T-helper 1 cell (primary cell): ENCODE measurements around the gene PSMG4.

Source experiments
- DNase-seq, 5 donors: peaks; one replicate each; pipeline ENCODE4 v3.0.0-alpha.2; 2012 to 2020

Gene PSMG4

GRCh38 chr6:3277851-3278416 lies 19.2 kb downstream of the PSMG4 start:
- no peak for DNase-seq

DNA sequence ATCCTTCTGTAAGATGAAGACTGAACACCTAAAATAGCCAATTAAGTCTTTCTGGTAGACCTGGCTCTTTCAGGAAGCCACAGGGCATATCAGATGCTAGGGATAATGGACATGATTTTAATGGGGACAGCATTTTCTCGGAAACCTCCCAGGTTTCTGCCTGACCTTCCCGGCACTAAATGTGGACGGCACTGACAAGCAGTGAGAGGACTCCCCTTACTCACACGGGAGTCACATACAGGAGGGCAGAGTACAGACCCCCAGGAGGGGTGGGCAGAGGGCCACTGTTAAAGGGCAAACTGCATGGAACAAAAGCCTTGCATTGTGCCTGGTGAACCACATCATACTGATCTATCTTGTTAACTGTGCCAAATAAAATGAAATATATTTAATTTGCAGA lies 19.9 kb downstream of the PSMG4 start:
- DNase-seq, result no peak

DNA sequence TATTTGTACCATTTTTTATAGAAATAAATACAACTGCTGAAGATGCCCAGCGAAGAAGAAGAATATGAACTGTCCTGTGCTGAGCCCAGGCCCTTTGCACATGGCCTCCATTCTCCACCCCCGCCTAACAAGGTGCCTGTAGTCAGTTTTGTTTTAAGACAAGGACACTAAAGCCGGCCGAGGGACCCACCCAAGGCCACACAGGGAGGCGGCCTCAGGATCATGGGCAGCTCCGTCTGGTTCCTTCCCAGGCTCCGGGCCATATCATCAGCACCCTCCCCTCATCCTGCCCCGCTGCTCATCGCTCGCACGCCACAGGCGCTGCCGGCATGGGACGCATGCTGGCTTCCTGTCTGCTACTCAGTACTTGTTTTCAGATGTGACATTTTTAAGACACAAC lies 21.3 kb downstream of the PSMG4 start:
- DNase-seq, result no peak

- no peak for DNase-seq
These were observed 22.2 kb downstream of the PSMG4 start for GRCh38 chr6:3280866-3281465.

DNA sequence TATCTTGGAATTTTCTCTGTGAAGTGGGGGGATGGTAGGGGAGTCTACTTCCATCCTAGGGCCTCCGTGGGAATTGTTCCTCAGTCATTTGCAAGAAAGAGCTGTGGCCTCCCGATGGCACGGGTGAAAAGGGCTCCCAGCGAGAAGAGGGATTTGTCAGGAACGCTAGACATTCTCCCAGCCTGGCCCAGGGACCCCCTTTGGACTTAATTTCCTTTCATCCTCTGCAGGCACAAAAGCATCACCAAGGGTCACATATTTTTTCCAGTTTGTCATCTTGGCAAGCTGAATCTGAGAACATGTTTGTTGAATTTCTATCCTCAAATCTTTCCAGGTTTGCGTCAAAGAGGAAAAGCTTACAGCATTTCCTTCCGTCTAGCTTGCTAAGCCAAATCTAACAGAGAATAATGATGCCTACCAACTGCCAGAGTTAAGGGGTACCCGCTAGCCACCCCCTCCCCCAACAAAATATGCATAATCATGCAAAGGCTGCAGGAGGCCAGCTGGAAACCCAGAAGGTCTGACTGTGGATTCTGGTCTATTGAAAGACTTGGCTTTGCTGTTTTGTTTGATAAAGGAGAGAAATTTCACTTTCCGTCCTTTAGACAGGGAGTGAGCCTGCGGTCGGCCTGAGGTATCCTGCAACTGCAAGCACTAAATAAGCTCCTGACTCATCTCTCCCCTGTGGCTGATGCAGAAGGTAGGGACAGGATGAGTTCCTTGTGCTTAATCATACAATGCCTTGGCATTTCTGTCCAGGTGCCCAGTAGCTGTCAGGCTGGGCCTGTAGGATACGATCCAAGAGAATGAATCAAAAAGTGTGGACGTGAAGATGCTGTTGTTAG lies 23.1 kb downstream of the PSMG4 start:
- DNase-seq, result no peak

GRCh38 chr6:3282476-3283236 lies 23.9 kb downstream of the PSMG4 start:
- no peak for DNase-seq

DNA sequence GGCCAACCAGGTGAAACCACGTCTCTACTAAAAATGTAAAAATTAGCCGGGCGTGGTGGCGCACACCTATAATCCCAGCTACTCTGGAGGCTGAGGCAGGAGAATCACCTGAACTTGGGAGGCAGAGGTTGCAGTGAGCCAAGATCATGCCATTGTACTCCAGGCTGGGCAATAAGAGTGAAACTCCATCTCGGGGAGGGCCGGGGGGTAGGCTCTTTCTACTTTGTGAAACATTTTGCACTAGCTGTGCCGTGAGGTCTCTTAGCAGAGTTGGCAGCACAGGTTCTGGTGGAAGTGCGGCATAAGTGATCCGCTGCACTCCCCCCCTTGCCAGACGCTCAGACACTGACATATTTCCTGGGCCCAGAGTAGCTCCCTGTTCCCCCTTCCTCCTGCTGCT lies 24.5 kb downstream of the PSMG4 start:
- no peak for DNase-seq

DNA sequence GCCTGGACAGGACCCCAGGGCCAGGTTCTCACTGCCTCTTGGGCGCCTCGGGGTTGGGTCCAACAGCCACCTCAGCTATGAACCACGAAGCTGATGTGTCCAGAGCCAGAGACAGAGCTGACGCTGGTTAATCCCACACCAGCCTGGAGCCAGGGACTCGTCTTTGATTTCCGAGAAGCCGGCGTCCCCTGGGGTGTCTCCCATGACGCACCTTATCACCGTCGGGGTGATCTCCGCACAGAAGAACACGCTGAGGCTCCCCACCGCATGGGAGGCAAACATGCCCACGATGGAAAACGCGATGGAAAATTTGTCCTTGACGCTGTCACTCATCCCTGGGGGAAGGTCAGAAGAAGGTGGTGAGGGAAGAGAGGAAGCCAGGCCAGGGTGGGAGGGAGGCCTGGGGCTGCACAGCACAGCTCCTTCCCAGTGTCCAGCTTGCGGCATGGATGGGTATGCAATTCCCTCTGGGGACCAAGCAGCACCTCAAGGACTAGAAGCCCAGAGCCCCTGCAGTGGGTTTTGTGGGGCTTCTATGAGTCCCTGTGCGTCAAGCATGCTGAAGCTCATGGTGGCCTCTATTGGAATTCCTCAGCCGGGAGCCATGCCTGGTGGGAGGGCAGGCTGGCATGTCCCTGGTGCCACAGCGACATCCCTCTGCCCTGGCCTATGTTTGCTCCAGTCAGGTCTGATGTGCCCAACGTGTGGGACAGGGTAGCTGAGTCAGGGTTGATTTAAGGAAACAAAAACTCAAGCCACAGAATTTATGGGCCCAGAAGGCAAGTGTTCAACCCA lies 25.1 kb downstream of the PSMG4 start:
- DNase-seq, result no peak

DNA sequence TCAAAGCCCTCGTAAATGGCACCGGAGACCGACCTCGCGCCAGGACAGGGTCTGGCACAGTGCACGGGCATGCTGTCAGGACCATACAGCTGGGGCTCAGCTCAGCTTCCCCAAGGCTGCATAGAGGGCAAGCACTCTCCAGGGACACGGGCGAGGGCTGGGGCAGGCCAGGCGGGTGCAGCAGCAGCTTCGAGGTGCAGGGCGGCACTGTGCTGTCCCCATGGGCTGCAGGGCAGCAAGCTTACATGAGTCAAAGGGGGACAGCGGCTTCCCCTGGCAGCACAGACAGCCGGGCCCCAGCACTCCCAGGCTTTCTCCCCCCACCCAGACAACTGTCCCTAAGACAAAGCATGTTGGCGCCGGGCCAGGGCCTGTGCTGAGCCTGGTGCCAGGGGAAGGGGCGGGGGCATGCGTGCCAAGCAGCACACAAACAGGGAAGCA lies 25.7 kb downstream of the PSMG4 start:
- no peak for DNase-seq

DNA sequence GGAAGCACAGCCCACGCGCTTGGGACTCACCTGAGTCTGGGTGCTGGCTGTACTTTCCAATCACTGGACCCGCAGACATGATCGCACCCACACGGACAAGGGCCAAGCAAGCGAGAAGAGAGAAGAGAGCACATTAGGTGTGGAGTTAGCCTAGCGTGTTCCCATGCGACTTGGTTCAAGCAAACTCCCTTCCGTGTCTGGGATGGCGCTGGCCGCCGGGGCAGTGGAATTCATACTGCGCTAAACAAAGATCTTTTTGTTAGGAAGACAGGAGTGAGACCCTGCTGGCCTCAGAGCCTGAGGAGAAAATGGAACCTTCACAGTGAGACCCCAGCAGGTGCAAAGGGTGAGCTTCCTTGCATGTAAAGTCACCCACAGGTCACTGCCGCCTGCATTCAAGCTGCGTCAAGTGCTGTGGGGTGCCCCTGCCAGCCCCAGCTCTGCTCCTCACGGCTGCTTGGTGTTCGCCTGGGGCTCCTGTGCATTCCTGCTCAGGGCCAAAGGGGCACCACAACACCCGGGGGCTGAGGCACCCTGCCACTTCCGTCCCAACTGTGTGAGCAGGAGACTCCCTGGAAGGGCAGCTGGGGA lies 26.4 kb downstream of the PSMG4 start:
- DNase-seq, result no peak

DNA sequence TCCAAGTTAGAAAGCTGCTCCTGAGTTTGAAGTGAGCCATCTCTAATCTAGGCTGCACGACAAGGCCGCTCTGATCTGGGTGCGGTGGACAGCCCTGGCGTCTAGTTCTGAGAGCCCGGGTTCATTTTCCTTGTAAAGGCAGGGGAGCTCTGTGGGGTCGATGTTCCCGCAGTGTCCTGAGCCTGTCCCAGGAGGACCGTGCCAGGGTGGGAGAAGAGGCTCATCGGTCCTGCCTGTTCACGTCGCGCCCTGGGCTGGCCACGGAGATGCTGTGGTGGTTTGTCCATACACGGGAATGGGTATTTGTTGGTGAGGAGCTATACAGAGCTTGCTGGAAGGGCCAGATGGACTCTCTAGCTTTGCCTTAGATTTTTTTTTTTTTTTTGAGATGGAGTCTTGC lies 27.0 kb downstream of the PSMG4 start:
- DNase-seq, result no peak

DNA sequence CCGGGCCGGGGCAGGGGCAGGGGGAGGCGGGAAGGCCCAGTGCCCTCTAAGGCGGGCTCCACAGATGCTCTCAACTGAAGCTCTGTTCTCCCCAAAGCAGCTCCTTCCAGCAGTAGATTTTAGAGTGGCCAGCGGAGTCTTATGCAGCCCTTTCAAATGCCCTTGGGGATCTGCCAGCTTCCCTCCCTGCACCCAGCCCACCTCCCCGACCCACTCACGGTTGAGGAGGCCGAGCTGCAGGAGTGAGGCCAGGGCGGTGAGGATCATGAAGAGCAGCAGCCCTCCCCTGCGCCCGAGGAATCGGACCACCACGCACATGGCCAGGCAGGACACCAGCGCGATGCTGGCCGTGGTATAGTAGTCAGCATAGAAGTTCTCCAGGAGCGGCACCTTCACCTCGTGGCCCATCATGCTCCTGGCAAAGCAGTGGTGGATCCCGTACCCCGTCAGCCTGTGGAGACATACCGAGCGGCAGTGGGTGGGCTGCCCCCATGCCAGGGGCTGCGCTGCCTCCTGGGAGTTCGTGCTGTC lies 28.0 kb downstream of the PSMG4 start:
- DNase-seq, result no peak

- DNase-seq, result no peak
These were observed 28.6 kb downstream of the PSMG4 start for GRCh38 chr6:3287308-3287707.

GRCh38 chr6:3287976-3288707 lies 29.4 kb downstream of the PSMG4 start:
- DNase-seq, result no peak

DNA sequence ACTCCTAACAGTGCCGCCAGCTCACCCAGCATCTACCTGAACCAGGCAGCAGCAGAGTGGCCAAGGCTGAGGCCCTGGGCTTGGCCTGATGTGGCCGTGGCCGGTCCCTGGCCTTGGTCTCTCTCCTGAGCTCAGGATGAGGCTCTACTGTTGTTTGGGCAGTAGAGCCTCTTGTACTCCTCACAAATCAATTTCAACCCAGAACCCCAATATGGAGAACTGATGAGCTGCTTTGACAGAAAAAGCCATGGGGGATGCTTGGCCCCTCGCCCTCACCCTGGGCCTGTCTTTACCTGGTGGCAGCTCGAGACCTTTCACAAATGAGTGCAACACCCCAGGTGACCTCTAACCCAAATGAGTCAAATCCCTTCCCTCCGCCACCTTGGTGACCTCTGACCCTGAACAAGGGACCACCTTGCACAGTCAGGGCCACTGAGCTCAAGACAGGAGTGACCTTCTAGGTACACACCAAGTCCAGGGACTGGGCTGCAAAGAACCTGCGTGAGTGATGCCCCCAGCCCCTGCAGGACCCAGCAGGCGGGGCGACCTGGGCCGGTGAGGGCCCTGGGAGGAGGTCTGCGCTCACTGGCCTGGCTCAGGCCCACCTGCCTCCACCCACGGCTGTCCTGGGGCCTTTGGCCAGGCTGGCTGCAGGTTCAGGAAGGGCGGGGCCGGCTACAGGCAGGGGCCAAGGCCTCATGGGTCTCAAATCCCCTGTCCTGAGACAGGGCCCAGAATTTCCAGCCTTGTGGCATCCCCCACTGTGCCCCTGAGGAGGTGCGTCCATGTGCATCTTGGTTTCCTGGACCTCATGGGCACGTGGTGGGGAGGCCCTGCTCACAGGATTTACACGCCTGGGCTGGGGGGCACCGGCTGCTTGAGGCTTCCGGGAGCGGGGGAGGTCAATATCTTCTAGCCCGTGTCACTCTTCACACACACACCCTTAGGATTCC lies 30.2 kb downstream of the PSMG4 start:
- no peak for DNase-seq

- DNase-seq, result no peak
These were observed 30.9 kb downstream of the PSMG4 start for GRCh38 chr6:3289664-3290055.

GRCh38 chr6:3290149-3290930 lies 31.6 kb downstream of the PSMG4 start:
- no peak for DNase-seq

DNA sequence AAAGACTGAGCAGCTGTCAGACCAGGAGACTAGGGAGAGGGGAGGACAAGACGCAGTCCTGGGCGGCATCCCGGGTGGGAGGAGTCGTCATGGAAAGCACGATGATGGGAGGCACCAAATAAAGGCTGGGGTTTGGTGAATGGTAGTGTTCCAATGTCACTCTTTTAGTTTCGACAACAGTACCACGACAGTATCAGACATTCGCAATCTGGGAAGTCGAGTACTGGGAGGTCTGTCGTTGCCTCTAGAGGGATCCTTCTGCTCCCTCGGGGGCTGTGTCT lies 32.1 kb downstream of the PSMG4 start:
- DNase-seq, result no peak

- DNase-seq, result no peak
These were observed 32.6 kb downstream of the PSMG4 start for GRCh38 chr6:3291346-3291745.
